ENCODE data around the gene RBM20.

DNA sequence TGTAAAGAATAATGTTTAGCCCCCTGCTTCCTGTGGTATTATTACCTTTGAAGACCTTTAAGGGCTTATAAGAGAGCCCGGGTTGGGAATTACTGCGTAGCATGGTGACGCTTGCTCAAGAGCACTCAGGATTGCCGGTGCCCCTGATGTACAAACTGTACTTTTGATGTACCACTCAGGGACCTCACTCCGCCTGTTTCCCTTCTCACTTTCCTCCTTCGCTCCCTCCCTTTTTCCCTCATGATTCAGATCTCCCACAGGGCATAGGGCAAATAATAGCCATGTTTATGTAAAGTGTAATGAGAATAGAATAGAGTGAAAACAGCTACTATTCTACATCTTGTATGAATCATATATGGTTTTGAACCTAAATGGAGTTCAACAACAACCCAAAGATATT, 149.8 kb downstream of the RBM20 start:
- no peak for TF ChIP-seq POLR2A (IDR thresholded peaks at IDR 0.05)
- TF ChIP-seq, protein P1, sequence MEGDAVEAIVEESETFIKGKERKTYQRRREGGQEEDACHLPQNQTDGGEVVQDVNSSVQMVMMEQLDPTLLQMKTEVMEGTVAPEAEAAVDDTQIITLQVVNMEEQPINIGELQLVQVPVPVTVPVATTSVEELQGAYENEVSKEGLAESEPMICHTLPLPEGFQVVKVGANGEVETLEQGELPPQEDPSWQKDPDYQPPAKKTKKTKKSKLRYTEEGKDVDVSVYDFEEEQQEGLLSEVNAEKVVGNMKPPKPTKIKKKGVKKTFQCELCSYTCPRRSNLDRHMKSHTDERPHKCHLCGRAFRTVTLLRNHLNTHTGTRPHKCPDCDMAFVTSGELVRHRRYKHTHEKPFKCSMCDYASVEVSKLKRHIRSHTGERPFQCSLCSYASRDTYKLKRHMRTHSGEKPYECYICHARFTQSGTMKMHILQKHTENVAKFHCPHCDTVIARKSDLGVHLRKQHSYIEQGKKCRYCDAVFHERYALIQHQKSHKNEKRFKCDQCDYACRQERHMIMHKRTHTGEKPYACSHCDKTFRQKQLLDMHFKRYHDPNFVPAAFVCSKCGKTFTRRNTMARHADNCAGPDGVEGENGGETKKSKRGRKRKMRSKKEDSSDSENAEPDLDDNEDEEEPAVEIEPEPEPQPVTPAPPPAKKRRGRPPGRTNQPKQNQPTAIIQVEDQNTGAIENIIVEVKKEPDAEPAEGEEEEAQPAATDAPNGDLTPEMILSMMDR (IDR thresholded peaks at IDR 0.05), result no peak

Measured in uterus (tissue), 2 donors.